GM21367 (cell line): ENCODE measurements around the gene NUP210.
A peak's percentile ranks its signal among the peaks of the same experiment; 100 is the strongest.
"Not testable (repeated sequence)": the region's sequence is repeated elsewhere in the genome, so short reads cannot be mapped to it uniquely, and the experiment has no call there.

Experiments
- ATAC-seq: cut with Tn5 transposase; IDR thresholded peaks from one replicate; pipeline ENCODE4 v1.9.1; 2021; ENCODE audit not compliant: unreplicated experiment

Gene NUP210

GRCh38 chr3:13420045-13420830 is at the start of gene NUP210:
NUP210 (minus strand) TSS chr3:13420322; CDS start chr3:13420226, 96 bp downstream.
- ATAC-seq, result peak; percentile 48

DNA sequence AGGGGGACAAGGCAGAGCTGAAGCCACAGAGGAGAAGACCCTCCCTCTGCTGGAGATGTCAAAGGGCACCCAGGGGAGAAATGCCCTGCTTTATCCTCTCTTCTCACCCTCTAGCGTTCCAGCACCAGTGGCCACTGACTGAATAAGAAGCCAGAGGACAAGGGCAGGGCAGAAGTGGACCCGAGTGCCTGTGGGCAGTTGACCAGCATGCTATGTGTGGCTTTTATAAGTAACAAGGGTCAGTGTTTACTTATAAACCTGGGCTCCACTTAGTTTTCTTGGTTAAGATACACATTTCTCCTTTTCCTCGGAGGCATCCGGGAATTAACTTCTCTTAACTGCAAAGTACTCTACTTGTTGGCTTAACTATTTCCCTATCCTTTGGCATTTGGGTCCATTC is 46.7 kb upstream of the NUP210 start:
- no peak for ATAC-seq

GRCh38 chr3:13465236-13465873 is 45.2 kb upstream of the NUP210 start:
- no peak for ATAC-seq

- ATAC-seq, result no peak
These were observed 43.7 kb upstream of the NUP210 start for GRCh38 chr3:13463618-13464400.

GRCh38 chr3:13462822-13463221 is 42.7 kb upstream of the NUP210 start:
- no peak for ATAC-seq

GRCh38 chr3:13462125-13462629 is 42.1 kb upstream of the NUP210 start:
- ATAC-seq, result no peak

- peak; percentile 58 for ATAC-seq
These were observed 41.3 kb upstream of the NUP210 start for GRCh38 chr3:13461169-13462124.

- no peak for ATAC-seq
These were observed 40.2 kb upstream of the NUP210 start for GRCh38 chr3:13460341-13460736.

GRCh38 chr3:13459605-13460340 is 39.7 kb upstream of the NUP210 start:
- no peak for ATAC-seq

DNA sequence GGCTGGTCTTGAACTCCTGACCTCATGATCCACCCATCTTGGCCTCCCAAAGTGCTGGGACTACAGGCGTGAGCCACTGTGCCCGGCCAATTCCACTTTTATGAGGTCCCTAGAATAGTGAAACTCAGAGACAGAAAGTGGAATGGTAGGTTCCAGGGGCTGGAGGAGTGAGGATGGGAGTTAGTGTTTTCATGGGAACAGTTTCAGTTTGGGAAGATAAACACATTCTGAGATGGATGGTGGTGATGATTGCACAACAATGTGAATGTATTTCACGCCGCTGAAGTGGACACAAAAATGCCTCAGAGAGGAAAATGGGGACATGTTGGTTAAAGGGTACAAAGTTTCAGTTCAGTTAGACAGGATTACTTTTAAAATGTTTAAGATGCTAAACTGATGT is 37.5 kb upstream of the NUP210 start:
- no peak for ATAC-seq

DNA sequence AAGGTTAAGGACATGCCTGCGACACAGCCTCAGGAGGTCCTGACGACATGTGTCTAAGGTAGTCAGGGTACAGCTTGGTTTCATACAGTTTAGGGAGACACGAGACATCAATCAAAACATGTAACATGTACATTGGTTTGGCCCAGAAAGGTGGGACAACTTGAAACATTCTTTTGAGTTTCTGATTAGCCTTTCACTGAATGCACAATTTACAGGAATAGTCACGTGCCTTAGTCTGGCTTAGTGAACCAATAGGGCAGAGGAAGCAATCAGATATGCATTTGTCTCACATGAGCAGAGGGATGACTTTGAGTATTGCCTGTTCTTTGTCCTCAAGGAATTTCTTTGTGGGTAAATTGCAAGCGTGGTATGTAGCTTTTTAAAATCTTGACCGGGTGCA is 35.5 kb upstream of the NUP210 start:
- no peak for ATAC-seq

DNA sequence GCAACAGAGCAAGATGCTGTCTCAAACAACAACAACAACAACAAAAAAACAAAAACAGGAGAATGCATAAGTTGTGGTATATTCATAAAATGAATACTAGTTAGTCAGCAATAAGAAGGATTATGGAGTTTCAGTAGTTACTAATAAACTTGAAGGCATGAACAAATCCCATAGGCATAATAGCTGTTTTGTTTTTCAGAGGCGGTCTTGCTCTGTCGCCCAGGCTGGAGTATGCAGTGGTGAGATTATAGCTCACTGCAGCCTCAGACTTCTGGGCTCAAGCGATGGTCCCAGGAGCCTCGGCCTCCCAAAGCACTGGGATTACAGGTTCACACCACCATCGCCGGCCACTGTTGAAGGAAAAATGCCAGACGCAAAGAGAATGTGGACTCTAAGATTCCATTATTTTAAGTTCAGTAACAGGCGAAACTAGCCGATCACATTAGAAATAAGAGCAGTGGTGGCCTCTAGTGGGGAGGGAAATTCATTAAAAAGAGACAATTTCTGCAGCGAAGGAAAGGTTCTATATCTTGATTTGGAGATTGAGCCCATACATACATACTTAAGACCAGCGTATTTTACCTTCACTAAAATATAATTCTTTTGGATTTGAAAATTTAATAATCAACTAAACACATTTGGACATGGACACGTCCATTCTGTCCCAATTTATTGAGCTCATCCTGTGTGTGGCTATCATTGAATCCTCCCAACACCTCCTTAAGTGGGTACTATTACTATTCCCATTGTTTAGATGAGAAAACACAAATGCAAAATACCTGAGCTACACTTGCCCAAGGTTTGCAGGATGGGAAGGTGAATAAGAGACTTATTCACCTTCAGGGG is 32.6 kb upstream of the NUP210 start:
- ATAC-seq, result peak; percentile 34

DNA sequence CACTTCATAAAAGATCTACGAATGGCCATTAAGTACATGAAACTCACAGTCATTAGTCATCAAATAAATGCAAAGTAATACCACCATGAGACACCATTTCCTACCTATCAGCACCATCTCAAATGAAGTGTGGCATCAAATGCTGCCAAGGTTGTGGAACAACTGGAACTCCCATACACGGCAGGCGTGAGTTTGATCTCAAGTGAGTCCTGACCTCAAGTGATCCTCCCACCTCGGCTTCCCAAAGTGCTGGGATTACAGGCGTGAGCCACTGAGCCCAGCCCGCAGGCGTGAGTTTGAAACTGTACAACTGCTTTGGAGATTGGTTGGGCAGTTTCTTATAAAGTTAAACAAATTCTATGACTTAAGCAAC is 31.2 kb upstream of the NUP210 start:
- no peak for ATAC-seq

DNA sequence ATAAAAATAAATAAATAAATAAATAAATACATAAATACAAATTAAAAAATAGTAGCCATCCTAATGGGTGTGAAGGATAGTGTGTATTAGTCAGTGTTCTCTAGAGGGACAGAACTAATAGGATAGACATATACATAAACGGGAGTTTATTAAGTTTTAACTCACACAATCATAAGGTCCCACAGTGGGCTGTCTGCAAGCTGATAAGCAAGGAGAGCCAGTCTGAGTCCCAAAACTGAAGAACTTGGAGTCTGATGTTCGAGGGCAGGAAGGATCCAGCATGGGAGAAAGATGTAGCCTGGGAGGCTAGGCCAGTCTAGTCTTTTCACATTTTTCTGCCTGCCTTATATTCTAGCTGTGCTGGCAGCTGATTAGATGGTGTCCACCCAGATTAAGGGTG is 22.8 kb upstream of the NUP210 start:
- ATAC-seq, result not testable (repeated sequence)

DNA sequence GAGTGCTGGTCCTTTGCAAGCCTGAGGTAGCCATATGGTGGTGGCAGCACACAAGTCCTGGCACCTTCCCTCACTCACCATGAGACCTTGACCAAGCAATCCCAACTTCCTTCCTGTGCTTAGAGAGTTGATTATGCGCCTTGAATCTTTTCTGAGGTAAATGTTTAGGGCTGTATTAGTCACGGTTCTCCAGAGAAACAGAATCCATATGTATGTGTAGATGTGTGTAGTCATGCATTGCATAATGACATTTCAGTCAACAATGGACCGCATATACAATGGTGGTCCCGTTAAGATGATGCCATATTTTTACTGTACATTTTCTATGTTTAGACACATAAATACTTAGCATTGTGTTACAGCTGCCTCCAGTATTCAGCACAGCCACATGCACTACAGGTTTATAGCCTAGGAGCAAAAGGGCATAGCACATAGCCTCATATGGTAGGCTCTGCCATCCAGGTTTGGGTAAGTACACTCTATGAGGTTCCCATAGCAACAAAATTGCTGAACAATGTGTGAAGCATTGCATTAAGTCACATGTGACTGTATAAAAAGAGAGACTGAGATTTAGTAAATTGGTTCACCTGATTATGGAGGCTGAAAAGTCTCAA is 20.2 kb upstream of the NUP210 start:
- no peak for ATAC-seq

GRCh38 chr3:13436213-13436612 is 16.1 kb upstream of the NUP210 start:
- ATAC-seq, result not testable (repeated sequence)

GRCh38 chr3:13433912-13434311 is 13.8 kb upstream of the NUP210 start:
- ATAC-seq, result no peak

DNA sequence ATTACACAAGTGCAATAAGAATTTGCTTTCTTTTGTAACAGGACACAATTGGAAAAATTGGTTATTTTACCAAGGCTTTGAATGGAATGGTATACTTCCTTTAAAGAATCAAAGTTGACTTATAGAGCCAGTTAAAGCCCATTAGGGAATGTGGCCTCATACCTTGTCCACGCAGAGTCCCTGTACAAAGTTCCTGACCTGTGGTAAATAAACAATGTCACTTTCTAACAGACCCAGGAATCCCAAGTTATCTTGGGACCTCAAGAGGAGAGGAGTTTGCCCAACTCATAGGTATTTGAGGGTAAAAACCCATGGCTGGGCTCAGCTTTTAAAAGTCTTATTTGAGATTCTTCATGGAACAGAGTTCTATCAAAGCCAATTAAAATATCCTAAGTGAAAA is 12.0 kb upstream of the NUP210 start:
- no peak for ATAC-seq
